ENCODE measurements around the gene QARS1.

QARS1 gene

DNA sequence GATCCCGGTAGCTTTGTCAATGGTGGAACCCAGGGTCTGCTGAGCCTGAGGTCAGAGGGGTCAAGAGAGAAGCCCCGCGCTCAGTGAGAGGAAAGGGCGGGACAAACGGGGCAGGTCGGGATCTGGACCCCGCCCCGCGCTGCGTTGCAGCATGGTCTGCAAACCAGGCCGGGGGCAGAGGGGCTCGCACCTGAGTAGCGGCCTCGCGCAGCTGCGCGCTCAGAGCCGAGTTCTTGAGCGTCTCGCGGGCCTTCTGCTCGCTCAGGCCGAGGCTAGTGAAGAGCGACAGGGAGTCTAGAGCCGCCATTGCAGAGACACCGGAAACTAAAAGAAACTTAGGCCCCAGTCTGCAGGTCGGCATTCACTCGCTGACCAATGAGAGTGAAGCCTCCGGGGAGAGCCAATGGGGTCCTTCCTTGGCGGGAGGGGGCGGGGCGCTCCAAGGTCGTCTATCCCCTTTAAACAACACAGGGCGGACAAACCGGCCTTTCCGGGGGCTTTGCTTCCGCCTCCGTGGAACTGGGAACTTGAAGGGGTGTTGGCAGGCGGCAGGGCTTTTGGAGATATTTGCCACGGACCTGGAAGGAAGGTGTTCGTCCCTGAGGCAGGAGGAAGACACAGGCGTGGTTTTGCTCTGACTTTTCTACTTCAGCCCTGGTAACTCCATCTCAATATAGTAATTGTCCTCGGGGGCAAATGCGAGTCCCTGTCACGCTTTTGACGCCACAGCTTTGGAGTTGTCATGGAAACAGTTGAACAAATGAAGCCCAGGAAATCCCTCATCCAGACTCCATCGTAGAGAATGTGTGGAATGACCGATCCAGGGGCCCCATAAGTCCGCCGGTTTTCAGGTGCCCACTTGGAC, at the start of gene QARS1:
Gene QARS1, minus strand, starts transcription at position 331 of the 865 bp plus-strand sequence. Its CDS starts 24 bp downstream, at position 307.
- peak; percentile 6 for DNase-seq

GRCh38 chr3:49153349-49153912, 48.9 kb upstream of the QARS1 start:
- no peak for DNase-seq

- DNase-seq = no peak
These were observed 47.1 kb upstream of the QARS1 start for GRCh38 chr3:49151610-49152009.

DNA sequence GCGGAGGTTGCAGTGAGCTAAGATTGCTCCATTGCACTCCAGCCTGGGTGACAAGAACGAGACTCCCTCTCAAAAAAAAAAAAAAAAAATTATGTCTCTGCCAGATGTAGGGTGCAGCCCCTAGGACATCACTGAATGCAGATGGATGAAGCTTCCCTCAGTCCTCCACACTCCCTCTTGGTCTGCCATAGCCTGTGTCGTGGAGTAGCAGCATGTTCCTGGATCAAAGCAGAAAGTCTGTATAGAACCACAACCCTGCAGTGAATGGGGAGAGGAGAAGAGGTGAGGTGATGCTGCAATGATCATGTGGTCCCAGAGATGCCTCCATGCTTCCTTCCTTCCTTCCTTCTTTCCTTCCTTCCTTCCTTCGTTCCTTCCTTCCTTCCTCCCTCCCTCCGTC, 43.6 kb upstream of the QARS1 start:
- DNase-seq = no peak

DNA sequence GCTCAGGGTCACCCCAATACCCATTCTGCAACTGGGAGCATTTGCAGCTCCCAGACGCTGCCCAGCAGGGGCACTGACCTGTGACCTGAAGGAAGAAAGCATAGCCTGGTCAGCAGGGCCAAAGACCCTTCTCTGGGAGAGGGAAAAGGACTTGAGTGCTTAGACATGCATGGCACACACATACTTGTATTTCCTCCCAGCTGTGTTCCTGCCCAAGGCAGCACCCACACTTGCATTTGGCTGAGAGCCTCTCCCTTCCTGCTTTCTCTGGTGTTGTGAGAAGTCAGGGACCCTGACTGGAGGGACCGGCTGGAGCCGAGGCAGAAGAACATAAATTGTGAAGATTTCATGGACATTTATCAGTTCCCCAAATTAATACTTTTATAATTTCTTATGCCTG, 35.5 kb upstream of the QARS1 start:
- no peak for DNase-seq

DNA sequence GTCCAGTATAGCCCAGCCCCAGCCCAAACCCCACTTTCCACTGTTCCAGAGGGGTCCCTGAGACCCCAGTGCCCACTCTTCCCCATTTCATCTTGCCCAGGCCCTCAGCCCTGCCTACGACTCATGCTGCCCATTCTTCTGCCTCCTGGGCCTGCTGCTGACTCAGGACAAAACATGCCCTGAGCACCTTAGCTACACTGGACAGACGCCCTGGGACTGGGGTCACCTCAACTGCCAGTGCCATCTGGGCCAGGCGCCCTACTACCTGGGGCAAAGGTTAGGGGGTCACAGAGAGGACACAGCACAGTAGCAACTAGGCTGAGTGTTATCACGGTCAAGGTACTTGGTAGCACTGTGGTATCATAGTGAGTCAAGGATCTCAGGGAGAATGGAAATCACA, 30.9 kb upstream of the QARS1 start:
- no peak for DNase-seq

GRCh38 chr3:49134471-49135265, 30.1 kb upstream of the QARS1 start:
- no peak for DNase-seq

DNA sequence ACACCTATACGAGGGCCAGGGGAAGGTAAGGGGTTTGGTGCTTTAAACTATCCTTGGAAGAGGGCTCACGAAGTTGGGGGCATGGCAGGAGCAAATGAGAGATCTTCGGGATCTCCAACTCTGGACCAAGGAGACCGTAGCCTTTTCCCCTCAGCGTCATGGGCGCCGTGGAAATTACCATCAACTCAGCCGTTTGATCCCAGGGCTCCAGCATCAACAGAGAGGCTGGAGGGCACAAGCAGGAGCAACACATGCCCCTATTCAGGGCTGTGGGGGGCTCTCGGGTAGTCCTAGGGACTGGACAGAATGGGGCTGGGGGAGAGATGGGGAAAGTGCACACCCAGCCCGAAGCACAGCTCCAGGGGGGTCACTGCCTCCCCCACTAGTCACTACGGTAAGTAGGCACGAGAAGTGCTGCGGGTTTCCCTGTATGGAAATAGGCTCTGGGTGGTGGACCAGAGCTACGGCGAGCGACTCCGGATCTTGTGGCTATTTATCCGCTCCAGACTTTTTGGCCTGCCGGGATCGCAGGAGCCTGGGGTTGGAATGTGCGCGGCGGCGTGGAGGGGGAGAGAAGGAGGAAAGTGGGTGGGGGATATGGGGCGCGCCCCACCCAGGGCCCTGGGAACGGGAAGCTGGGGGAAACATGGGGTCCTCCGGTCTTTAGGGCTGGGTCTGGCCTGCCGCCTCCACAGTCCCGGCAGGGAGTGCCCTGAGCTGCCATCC, 28.8 kb upstream of the QARS1 start:
- DNase-seq = no peak

- no peak for DNase-seq
These were observed 28.1 kb upstream of the QARS1 start, which contains the start of gene LAMB2 for GRCh38 chr3:49132437-49133225. TSS of gene LAMB2 (minus strand) at chr3:49133050. CDS start at chr3:49132867, 183 bp downstream.

- DNase-seq = no peak
These were observed 27.5 kb upstream of the QARS1 start for GRCh38 chr3:49132073-49132436.

DNA sequence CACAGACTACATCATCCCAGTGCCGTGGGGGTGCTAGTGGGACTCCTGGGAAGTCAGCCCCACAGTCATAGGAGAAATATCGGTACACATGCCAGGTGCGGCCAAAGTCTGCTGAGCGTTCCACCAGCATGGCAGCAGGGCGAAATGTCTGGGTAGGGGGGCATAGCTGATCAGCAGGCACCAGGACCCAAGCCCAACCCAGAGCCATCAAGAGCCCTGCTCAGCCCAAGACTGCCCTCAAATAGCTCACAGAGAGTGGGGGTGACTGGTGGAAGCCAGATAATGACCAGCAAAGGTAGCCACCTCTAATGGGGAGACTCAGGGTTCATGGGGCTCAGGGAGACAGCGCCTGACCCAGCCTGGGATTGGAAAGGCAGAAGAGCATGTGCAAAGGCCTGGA, 27.0 kb upstream of the QARS1 start:
- no peak for DNase-seq

GRCh38 chr3:49131040-49131439, 26.5 kb upstream of the QARS1 start:
- no peak for DNase-seq

GRCh38 chr3:49124991-49125670, 20.6 kb upstream of the QARS1 start:
- DNase-seq = no peak

- DNase-seq = no peak
These were observed 19.6 kb upstream of the QARS1 start for GRCh38 chr3:49124203-49124602.

GRCh38 chr3:49123687-49124086, 19.1 kb upstream of the QARS1 start:
- DNase-seq = no peak

DNA sequence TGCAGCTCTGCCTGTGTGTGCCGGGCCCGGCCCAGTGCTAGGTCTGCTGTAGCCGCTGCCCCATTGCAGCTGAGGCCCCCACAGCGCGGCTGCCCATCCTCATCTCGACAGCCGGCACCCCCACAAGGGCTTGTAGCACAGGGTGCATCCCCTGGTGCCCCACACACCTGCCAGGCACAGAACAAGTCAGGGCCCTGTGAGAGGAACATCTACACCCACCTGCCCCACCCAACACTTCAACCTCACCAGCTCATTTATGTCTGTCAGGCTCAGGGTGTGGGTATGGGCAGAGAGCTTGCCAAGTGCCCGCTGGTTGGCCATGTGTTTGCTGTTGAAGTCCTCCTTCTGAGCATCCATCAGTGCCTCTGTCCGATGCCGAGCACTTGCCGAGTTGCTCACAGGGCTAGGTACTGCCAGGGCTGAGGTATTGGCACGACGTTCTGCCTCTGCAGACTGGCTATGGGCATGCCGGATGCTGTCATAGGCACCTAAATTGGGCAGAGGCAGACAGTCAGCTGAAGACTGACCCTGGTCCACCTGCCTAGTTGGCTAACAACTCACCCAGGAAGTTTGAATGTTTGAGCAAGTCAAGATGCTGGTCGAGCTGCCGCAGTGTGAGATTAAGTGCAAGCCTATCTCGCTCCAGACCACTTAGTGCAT, 18.5 kb upstream of the QARS1 start:
- no peak for DNase-seq

GRCh38 chr3:49122451-49122850, 17.9 kb upstream of the QARS1 start:
- DNase-seq = no peak

- DNase-seq = no peak
These were observed 17.5 kb upstream of the QARS1 start for GRCh38 chr3:49122022-49122421.

- no peak for DNase-seq
These were observed 16.7 kb upstream of the QARS1 start for GRCh38 chr3:49121132-49121736.

GRCh38 chr3:49120438-49121131, 16.0 kb upstream of the QARS1 start, which contains the start of gene USP19:
TSS of gene USP19 (minus strand) at chr3:49120823. CDS start at chr3:49119145, 1,678 bp downstream.
- DNase-seq = no peak
